Uterus (tissue), 4 donors: ENCODE results near the gene FOXS1. TPM values are rescaled to one million over a fixed set of nuclear protein-coding genes. Genes with fewer than 3 reads are reported as not detected.
"Not testable (repeated sequence)": the region's sequence is repeated elsewhere in the genome, so short reads cannot be mapped to it uniquely, and the experiment has no call there.

Experiments used
- DNase-seq, 2 donors: peaks; one replicate each; pipeline ENCODE4 v3.0.0-alpha.2; 2019 to 2020
- H3K27ac ChIP-seq, 2 donors: fragments of 200-600 bp; sonication (generic); 1 replicate in 1 of 2; 2 replicates in 1 of 2; pipeline ENCODE4 v1.5.1; 2016 to 2018
- H3K27me3 ChIP-seq, 2 donors: fragments of 200-600 bp; sonication (generic); one replicate each; pipeline ENCODE4 v1.5.1; 2018 to 2019; ENCODE audit warnings: control low read depth in 1 of 2
- H3K36me3 ChIP-seq, 2 donors: fragments of 200-600 bp; sonication (generic); one replicate each; pipeline ENCODE4 v1.5.1; 2019; ENCODE audit warnings: control low read depth in 1 of 2
- H3K4me1 ChIP-seq, 2 donors: fragments of 200-600 bp; sonication (generic); one replicate each; pipeline ENCODE4 v1.5.1; 2018 to 2019; ENCODE audit warnings: control low read depth in 1 of 2
- H3K4me3 ChIP-seq, 2 donors: fragments of 200-600 bp; sonication (generic); 1 replicate in 1 of 2; 2 replicates in 1 of 2; pipeline ENCODE4 v1.5.1; 2018 to 2019; ENCODE audit warnings: mild to moderate bottlenecking in 1 of 2
- H3K9me3 ChIP-seq, 2 donors: fragments of 200-600 bp; sonication (generic); one replicate each; pipeline ENCODE4 v1.5.1; 2019; ENCODE audit warnings: control low read depth in 1 of 2
- POLR2A ChIP-seq, 2 donors: fragments of 450-650 bp; IDR thresholded peaks; one replicate each; pipeline ENCODE4 v1.6.1; 2016; ENCODE audit warnings: antibody characterized with exemption in 2 of 2, mild to moderate bottlenecking in 1 of 2, moderate library complexity in 1 of 2
- intact Hi-C: fragments of 100-400 bp; cut with DNase I; formaldehyde crosslinking; loops from one replicate; pipeline ENCODE4 v1.15.1; 2023; ENCODE audit warnings: low total_unique reads
- total RNA-seq, 4 donors: library from RNA; depleted of rRNA in 3 of 4; stranded (reverse); fragments of >200 nt in 3 of 4; gene quantifications; one replicate each; pipeline versions ENCODE4 v1.1.0 to v1.2.4, GENCODE V29; 2014 to 2023
- TF ChIP-seq, protein P1 (sequence below), 4 experiments: fragments of 200-600 bp in 2 of 4; fragments of 450-650 bp in 2 of 4; sonication (generic) in 2 of 4; IDR thresholded peaks; one replicate each; pipeline ENCODE4 v1.5.1; 2016 to 2019; ENCODE audit warnings: antibody characterized with exemption in 4 of 4, mild to moderate bottlenecking in 2 of 4, moderate library complexity in 1 of 4
- donor health status: DM: yes; HTN: yes; CAD: no.

FOXS1 gene
- total RNA-seq, 4 donors from 2014 or later = 5.4 to 6.2 TPM; not detected in 2

GRCh38 chr20:31833130-31833930, 12.1 kb downstream of the FOXS1 start:
- H3K36me3 ChIP-seq = no peaks in the 10 kb centered on the region
- no peaks in the 10 kb centered on the region for H3K4me1 ChIP-seq
- TF ChIP-seq, protein P1, sequence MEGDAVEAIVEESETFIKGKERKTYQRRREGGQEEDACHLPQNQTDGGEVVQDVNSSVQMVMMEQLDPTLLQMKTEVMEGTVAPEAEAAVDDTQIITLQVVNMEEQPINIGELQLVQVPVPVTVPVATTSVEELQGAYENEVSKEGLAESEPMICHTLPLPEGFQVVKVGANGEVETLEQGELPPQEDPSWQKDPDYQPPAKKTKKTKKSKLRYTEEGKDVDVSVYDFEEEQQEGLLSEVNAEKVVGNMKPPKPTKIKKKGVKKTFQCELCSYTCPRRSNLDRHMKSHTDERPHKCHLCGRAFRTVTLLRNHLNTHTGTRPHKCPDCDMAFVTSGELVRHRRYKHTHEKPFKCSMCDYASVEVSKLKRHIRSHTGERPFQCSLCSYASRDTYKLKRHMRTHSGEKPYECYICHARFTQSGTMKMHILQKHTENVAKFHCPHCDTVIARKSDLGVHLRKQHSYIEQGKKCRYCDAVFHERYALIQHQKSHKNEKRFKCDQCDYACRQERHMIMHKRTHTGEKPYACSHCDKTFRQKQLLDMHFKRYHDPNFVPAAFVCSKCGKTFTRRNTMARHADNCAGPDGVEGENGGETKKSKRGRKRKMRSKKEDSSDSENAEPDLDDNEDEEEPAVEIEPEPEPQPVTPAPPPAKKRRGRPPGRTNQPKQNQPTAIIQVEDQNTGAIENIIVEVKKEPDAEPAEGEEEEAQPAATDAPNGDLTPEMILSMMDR (IDR thresholded peaks at IDR 0.05) = peak; percentile 25 to 56 (median 52)
- no peak for TF ChIP-seq POLR2A (IDR thresholded peaks at IDR 0.05)
- H3K27ac ChIP-seq = no peak overlapping the region
- no peaks in the 10 kb centered on the region for H3K27me3 ChIP-seq
- H3K4me3 ChIP-seq = no peak overlapping the region
- DNase-seq = peak; percentile 50 to 53
- intact Hi-C loops = no loop called here
- H3K9me3 ChIP-seq = no peaks in the 10 kb centered on the region

- no peaks in the 10 kb centered on the region for H3K9me3 ChIP-seq
- intact Hi-C loops = no loop called here
- H3K36me3 ChIP-seq = no peaks in the 10 kb centered on the region
- H3K4me3 ChIP-seq = no peak overlapping the region
- no peaks in the 10 kb centered on the region for H3K27me3 ChIP-seq
- DNase-seq = no peak
- TF ChIP-seq POLR2A (IDR thresholded peaks at IDR 0.05) = no peak
- TF ChIP-seq, protein P1 (IDR thresholded peaks at IDR 0.05) = no peak
- H3K27ac ChIP-seq = no peak overlapping the region
- no peaks in the 10 kb centered on the region for H3K4me1 ChIP-seq
Observed at GRCh38 chr20:31831771-31832306, 13.6 kb downstream of the FOXS1 start.

DNA sequence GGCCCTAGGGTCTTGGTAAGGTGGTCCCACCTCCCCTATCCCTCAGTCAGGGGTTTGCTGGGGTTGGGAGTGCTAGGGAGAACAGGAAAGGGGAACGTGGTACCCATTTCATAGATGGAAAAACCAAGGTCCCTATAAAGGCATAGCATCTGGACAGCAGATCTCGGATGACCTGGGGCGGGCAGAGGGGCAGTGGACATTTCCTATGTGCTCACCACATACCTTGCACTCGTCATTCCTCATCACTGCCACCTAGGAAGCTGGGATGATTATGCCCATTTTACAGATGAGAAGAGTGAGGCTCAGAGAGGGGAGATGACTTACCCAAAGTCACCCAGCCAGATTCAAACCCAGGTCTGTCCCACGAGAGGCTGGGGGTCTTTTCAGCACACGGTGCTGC, 14.2 kb downstream of the FOXS1 start:
- Histone ChIP-seq H3K9me3 (no peaks in the 10 kb centered on the region), H3K4me1 (no peaks in the 10 kb centered on the region), H3K27me3 (no peaks in the 10 kb centered on the region), H3K36me3 (no peaks in the 10 kb centered on the region), H3K27ac (no peak overlapping the region), H3K4me3 (no peak overlapping the region)
- TF ChIP-seq, protein P1 (IDR thresholded peaks at IDR 0.05) = no peak
- no peak for TF ChIP-seq POLR2A (IDR thresholded peaks at IDR 0.05)
- no peak for DNase-seq
- intact Hi-C loops = no loop called here

DNA sequence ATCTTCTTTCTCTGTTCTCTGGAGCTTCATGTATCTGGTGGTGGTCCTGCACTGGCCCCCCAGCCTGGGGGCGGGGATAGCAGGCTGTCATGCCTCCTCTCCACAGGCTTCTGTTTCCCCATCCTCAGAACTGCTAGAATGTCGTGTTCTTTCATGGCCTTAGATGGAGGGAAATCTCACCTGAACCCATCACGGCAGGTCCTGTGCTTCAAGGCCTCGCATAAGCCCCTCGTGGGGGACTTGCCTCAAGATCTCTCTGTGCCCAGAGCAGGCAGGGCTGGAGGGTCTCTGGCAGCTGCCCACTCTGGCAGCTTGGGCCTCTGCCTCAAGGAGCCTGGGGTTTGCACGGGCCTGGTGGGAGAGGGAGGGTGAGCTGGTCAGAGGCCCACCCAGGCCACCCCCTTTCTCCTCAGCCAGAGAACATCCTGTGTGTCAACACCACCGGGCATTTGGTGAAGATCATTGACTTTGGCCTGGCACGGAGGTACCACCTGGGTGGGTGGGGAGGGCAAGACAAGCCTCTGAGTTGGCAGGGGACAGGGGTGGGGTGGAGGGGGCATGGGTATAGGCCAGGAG, 14.9 kb downstream of the FOXS1 start:
- Histone ChIP-seq H3K27me3 (no peaks in the 10 kb centered on the region), H3K27ac (no peak overlapping the region), H3K9me3 (no peaks in the 10 kb centered on the region), H3K4me3 (no peak overlapping the region), H3K36me3 (no peaks in the 10 kb centered on the region), H3K4me1 (no peaks in the 10 kb centered on the region)
- DNase-seq = no peak
- TF ChIP-seq, protein P1 (IDR thresholded peaks at IDR 0.05) = no peak
- intact Hi-C loops = no loop called here

- H3K9me3 ChIP-seq = no peaks in the 10 kb centered on the region
- intact Hi-C loops = no loop called here
- no peaks in the 10 kb centered on the region for H3K27me3 ChIP-seq
- TF ChIP-seq, protein P1 (IDR thresholded peaks at IDR 0.05) = no peak
- no peak for TF ChIP-seq POLR2A (IDR thresholded peaks at IDR 0.05)
- no peaks in the 10 kb centered on the region for H3K4me1 ChIP-seq
- H3K4me3 ChIP-seq = no peak overlapping the region
- H3K27ac ChIP-seq = no peak overlapping the region
- no peak for DNase-seq
- H3K36me3 ChIP-seq = no peaks in the 10 kb centered on the region
Observed at GRCh38 chr20:31829731-31830130, 15.7 kb downstream of the FOXS1 start.

DNA sequence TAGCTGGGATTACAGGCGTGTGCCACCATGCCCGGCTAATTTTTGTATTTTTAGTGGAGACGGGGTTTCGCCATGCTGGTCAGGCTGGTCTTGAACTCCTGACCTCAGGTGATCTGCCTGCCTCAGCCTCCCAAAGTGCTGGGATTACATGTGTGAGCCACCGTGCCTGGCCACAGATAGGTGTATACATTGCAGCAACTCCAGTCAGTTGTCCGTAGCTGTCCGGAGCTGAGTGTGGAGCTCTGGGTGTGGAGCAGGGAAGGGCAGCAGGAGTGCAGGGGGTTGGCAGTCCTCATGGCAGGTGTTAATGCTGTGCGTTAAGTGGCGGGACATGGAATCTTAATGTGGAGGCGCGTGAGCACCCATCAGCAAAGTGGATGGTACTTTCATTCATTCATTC, 17.4 kb downstream of the FOXS1 start:
- H3K9me3 ChIP-seq, H3K36me3 ChIP-seq, H3K4me1 ChIP-seq, intact Hi-C loops, H3K4me3 ChIP-seq, H3K27me3 ChIP-seq, DNase-seq, H3K27ac ChIP-seq: not testable (repeated sequence)
